ENCODE results near the gene RFPL2.
"Not testable (repeated sequence)": the region's sequence is repeated elsewhere in the genome, so short reads cannot be mapped to it uniquely, and the experiment has no call there.

Gene RFPL2

GRCh38 chr22:32164075-32164860, 40.6 kb downstream of the RFPL2 start:
- DNase-seq (ENCODE audit: low spot score): no peak

- not testable (repeated sequence) for DNase-seq (ENCODE audit: low spot score)
Observed at GRCh38 chr22:32160411-32160810, 44.5 kb downstream of the RFPL2 start.

GRCh38 chr22:32158712-32159533, 46.0 kb downstream of the RFPL2 start, which contains the start of gene C22orf42:
Gene C22orf42 (minus strand): TSS chr22:32159303. CDS start chr22:32159215, 88 bp downstream.
- no peak for DNase-seq (ENCODE audit: low spot score)

GRCh38 chr22:32157632-32158031, 47.2 kb downstream of the RFPL2 start:
- not testable (repeated sequence) for DNase-seq (ENCODE audit: low spot score)

- not testable (repeated sequence) for DNase-seq (ENCODE audit: low spot score)
Observed at GRCh38 chr22:32154727-32155126, 50.1 kb downstream of the RFPL2 start.

- not testable (repeated sequence) for DNase-seq (ENCODE audit: low spot score)
Observed at GRCh38 chr22:32151641-32152040, 53.2 kb downstream of the RFPL2 start.

- DNase-seq (ENCODE audit: low spot score): not testable (repeated sequence)
Observed at GRCh38 chr22:32150647-32151046, 54.2 kb downstream of the RFPL2 start.

- not testable (repeated sequence) for DNase-seq (ENCODE audit: low spot score)
Observed at GRCh38 chr22:32148372-32148771, 56.5 kb downstream of the RFPL2 start.

- not testable (repeated sequence) for DNase-seq (ENCODE audit: low spot score)
Observed at GRCh38 chr22:32147128-32147527, 57.7 kb downstream of the RFPL2 start.

GRCh38 chr22:32144496-32145274, 60.2 kb downstream of the RFPL2 start:
- DNase-seq (ENCODE audit: low spot score): peak; percentile 60

- DNase-seq (ENCODE audit: low spot score): no peak
Observed at GRCh38 chr22:32142600-32142999, 62.3 kb downstream of the RFPL2 start.

GRCh38 chr22:32140688-32141087, 64.2 kb downstream of the RFPL2 start:
- DNase-seq (ENCODE audit: low spot score): not testable (repeated sequence)
